GM21526 (cell line): ENCODE data around the gene CCNI.
A peak's percentile ranks its signal among the peaks of the same experiment; 100 is the strongest.
"Not testable (repeated sequence)": the region's sequence is repeated elsewhere in the genome, so short reads cannot be mapped to it uniquely, and the experiment has no call there.

Source experiments
- ATAC-seq: cut with Tn5 transposase; IDR thresholded peaks from one replicate; pipeline ENCODE4 v1.9.1; 2021; ENCODE audit warnings: moderate library complexity; ENCODE audit not compliant: unreplicated experiment, low FRiP score

Gene CCNI, protein sequence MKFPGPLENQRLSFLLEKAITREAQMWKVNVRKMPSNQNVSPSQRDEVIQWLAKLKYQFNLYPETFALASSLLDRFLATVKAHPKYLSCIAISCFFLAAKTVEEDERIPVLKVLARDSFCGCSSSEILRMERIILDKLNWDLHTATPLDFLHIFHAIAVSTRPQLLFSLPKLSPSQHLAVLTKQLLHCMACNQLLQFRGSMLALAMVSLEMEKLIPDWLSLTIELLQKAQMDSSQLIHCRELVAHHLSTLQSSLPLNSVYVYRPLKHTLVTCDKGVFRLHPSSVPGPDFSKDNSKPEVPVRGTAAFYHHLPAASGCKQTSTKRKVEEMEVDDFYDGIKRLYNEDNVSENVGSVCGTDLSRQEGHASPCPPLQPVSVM

DNA sequence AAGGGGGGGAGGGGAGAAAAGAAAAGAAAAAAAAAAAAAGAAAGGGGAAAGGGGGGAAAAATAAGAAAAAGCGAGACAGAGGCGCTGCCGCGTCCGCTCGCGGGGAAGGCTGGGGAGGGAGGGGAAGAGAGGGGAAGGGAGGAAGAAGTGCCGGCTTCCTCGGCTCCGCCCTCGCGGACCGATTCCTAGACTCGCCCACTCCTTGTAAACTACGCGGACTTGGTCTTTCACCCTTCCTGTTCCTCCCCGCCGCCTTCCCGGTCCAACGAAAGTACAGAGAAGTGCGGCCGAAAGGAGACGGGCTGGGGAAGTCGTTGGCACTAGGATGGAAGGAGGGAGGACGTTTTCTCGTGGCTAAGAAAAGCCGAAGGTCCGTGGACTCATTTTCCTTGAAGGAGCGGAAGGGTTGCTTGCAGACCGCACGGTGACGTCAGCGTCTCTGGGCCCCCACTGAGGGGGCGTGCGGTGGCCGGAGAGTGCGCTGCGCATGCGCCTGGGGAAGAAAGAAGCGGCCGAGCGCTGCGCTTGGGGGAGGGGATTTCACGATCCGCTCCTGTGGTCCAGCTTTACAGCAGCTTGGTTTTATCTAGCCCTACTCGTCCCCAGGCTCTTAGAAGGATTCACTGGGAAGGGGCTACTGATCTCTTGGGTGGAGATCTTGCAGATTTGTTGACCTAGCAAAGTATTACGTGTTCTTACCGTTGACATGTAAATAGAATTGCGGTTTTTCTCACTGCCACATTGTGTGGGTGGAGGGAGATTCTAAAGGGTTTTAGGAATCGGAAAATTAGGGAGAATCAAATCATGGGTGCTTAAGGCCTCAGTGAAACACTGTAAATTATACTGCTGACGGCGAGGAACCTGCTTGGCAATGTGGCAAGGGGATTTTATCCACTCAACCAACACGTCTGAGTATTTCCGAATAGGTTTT is at the start of gene CCNI:
TSS of gene CCNI (minus strand) at position 121 of the 931 bp plus-strand sequence. CDS start 9,627 bp downstream, outside the sequence.
- ATAC-seq = peak; percentile 58

DNA sequence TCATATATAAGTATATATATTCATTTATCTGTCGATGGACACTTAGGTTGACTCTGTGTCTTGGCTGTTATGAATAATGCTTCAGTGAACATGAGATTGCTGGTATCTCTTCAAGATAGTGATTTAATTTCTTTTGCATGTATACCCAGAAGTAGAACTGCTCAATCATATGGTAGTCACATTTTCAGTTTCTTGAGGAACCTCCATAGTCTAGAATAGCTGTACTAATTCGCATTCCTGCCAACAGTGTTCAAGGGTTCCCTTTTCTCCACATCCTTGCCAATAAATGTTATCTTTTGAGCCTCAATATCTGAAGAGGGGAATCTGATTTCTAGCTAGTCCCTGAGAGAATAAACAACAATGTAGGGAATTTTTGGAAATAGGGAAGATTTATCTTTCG is 48.8 kb upstream of the CCNI start:
- ATAC-seq = no peak

DNA sequence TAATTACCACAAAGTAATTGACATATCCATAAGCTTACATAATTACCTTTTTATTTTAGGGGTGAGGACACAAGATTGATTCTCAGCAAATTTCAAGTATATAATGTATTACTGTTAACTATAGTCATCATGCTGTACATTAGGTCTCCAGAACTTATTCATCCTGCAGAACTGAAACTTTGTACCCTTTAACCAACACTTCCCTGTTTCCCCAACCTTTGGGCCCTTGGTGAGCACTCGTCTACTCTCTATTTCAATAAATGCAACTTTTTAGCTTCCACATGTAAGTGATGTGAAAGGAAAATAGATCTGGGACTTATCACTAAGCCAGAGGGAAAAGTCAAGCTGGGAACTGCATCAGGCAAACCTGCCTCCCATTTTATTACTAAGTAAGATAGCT is 47.6 kb upstream of the CCNI start:
- no peak for ATAC-seq

DNA sequence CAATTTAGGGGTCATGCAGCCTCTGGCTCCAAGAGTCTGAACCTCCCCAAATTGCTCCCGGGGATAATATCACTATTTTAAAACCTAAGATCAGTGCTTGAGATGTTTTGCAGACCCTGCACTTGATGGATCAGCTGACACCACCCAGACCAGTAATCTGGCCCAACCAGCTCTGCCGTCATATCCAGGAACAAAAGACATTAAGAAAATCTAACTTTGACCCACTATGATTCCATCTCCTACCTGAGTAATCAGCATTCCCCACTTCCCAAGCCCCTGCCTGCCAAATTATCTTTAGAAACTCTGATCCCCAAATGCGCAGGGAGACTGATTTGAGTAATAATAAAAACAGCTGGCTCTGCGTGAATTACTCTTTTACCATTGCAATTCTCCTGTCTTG is 46.9 kb upstream of the CCNI start:
- ATAC-seq = no peak

DNA sequence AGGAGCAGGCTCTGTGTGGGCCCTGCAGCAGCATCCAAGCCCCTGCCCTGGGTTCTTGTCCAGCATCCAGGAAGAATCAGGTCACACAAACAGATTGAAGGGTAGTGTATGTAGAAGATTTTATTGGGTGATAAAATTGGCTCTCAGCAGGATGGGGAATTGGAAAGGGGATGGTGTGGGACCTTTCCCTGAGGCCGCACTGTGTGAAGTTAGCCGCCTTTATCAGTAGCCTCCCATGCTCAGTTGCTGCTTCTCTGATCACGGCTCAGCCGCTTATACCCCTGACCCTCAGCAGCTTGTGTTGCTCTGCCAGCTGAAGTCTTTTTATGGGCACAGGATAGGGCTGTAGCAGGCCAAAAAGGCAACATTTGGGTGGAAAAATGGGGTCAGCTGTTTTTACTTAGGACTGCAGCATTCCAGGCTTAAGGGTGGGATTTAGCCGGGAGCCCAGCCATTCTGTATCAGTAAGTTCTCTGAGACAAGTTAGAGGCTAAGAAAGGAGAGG is 46.0 kb upstream of the CCNI start:
- ATAC-seq = no peak

DNA sequence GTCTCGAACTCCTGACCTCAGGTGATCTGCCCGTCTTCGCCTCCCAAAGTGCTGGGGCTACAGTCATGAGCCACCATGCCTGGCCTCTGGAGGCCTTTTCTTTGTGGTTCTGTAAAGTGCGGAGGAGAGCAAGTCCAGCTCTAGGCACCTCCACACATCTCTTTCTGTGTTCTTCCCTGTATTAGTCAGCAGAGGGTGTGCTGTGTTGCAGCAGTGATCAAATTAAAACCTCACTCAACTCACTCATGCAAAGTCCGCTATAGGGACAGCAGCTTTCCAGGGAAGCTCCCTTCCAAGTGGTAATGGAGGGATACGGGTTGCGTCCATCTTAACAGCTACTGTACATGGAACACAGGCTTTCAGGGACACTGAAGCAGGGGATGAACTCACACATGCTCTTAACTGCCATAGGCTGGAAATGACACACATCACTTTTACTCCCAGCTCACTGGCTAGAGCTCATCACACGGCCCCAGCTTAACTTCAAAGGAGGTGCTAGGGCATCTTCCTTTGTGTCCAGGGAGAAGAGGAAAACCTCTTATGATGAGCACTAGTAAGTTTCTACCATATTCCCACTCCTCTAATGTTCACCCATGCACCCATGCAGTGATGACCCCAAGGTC is 45.2 kb upstream of the CCNI start:
- ATAC-seq = peak; percentile 73

DNA sequence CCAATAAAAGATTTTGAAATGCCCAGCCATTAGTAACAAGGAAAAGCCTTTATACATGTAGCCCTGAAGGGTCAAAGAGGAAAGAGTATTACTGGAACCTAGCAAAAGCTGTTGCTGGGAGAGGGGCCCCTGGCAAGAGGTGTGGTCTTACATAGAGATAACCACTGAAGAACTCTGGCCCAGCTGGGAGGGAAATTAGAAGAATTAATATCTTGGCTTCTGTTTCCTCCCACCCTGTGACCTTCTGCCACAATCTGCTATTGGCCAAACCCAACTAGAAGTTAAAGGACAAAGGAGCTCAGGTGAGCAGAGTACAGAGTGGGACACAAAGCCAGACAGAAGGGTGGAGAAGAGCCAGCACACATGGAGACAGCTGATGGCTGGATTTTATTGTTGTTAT is 41.9 kb upstream of the CCNI start:
- no peak for ATAC-seq

DNA sequence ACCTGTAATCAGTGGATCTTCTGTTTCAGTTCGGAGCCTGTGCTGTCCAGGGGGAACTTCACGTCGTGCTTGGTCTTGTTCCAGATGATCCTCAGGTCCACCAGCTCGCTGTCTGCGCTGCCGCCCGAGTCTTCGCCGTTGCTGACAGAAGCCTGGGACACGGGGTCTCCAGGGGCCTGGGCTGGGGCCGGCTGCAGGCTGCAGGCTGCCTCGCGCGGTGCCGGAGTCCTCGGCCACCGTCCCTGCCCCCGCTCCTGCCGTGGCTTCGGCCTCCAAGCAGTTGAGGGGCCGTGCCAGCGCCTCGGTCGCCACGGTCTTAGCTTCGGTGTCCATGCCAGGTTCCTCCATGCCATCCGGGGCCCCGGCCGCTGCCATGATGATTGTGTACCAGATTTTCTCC is 37.3 kb upstream of the CCNI start:
- no peak for ATAC-seq

DNA sequence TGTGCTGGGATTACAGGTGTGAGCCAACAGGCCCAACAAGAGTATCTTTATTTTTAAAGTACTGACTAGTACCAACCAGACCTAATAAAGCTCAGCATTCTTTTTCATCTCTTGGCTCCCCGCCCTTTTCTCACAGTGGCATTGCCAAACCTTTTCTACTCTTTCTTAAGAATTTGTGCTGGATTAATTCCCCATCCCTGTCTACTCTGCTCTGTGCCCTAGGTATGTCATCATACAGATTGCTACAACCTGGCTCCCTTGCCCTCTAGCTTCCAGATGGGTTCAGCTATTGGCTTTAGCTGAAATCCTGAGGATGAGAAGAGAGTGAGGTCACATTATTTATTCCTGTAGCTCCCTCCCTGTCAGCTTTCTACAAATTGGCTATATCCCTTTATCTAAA is 34.9 kb upstream of the CCNI start:
- ATAC-seq = no peak

DNA sequence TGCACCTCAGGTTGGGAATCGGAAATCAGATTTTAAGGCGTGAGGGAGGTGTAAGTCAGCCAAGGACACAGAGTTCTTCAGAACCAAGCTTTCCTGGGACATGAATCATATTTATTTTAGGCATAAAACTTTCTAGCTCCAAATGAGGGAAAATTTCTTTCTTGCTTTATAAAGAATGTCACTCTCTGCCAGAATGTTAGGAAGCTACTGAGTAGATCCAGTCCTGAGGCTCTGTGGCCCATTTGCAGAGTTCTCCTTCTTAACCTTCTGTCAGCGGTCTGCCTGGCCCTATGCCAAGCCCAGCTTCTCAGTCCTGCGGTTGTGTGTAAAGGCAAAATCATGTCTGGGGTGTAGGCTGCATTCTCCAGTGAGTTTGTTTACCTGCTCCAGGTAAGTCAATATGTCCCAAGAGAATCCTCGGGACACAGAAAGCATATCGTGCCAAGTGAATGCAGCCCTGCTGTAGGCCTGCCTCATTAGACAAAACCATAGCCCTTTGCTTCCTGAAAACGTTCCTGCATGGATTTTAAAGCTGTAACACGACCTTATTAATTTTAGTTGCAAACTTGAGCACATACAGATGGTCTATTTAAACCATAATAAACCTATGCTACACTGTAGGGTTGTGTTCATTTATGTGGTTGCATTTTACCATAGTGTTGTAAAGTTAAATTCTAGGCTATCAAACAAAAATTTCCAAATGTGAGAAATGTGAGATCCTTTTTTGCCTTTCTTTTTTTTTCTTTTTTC is 29.2 kb upstream of the CCNI start:
- no peak for ATAC-seq

DNA sequence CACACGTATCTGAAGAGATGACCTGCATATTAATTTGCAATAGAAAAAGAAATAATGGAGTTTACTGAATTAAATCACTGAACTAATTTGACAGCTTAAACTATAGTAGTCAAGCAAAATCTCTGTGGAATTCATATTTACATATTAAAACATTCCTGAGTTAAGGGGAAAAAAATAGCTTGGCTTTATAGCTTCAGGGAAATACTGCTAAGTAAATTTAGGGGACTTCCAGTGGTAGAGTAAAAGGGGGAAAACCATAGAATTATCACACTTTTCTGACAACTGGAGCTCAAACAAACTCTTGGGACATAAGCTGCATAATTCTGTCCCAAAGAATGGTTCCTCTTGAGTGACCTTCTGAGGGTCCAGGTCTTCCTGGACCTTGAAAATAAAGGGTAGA is 28.6 kb upstream of the CCNI start:
- ATAC-seq = no peak

DNA sequence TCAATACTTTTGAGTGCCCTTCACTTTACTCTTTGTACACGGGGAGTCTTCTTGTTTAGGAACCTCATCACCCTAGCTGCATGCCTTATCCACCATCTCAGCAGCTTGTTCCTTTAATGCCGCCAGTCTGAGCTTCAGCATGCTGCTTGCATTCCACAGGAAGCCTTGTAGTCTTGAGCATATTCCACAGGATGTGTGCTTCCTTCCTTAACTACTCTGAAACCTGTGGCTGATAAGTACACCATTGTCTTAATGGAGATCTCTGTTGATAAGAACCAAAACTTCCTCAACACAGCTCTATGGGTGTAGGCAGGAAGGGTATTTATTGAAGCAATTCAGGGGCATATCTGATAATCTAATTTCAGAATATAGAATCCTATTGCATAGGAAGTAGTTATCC is 24.4 kb upstream of the CCNI start:
- no peak for ATAC-seq

DNA sequence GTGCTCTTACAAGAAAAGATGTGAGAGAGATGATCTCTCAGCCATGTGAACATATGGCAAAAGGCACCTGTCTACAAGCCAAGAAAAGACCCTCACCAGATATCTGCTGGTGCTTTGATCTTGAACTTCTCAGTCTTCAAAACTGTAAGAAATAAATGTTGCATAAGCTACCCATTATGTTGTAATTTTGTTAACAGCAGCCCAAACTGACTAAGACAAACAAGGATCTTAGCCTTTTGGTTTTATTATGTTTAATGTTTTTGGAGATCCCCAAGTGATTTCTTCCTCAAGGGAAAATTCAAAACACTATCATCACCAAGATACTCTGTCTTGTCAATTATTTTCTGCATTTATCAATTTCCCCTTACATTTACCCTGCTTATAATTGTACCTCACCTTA is 21.8 kb upstream of the CCNI start:
- ATAC-seq = no peak

DNA sequence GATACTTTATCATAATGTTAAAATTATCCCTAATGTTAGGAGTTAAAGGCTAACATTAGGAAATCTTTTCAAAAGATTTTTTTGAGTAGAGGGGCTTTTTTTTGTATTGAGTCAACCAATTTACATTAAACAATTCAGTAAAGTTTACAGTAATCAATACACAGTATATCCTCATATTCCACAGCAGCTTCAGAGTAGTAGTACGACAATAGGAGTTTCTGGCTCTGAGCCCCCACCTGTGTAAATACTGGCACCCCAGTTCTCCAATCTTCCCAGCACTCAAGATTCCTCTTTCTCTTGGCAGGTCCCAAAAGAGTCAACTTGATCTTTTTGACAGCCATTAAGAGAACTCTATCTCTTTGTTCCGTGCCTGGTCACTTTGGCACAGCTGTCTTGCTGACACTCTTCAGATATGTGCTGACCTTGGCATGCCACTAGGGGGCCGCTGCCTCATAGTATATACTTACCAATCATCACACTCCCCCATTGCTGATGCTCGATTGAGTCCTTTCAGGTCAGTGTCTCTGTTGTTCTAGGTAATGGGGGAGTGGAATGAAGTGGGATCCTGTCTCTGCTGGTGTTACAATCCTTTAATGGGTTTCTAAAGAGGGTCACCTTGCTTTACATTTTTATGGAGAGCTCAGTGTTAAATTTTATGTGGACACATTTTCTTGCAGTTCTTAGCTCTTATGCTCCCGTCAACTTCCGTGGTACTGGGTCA is 19.5 kb upstream of the CCNI start:
- peak; percentile 99 for ATAC-seq

DNA sequence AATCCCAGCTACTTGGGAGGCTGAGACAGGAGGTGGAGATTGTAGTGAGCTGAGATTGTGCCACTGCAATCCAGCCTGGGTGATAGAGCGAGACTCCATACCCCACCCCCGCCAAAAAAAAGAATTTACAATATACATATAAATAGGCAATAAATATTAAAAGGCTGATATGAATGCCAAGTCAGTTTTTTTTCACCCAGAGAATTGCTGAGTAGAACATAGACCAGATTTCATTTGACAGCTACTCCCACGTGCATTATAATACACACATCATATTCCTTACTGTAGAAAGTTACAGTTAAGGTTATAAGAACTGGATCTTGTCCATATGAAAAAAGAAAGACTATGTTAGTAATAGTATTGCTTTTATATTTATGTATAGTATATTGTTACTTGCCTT is 18.7 kb upstream of the CCNI start:
- ATAC-seq = no peak

DNA sequence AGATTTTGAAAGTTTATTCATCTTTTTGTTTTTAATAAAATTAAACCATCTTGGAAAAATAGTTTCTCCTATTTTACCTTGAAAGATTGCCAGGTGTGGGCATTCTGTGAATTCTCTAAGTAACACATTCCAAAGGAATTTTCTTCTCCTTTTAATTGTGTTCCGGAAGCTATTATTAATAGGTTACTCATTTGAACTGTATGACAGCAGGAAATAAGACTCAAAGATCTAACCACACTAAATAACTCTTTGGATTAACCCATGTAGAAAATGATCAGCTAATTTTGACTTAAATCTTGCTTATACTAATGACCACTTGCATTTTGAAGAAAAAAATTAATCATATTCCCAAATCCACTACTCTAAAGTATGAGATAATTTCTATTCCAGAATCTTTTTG is 17.6 kb upstream of the CCNI start:
- ATAC-seq = no peak

DNA sequence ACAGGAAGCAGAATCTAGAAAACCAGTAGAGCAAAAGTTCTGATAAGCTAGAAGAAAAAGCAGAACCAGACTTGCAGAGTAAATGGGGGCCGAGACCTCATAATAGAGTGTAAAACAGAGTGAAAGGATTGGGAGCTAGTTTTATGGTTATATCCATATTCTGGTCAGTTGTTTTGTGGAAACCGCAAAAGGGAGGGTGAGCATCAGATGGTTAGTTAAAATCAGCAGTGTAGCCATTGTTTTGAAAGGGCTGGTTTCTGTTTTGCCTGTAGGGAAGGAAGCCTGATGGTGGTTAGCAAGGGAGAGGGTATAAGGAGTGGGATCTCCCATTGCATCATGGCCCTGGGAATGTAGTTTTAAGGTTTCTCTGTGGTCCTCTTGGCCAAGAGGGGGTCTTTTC is 17.2 kb upstream of the CCNI start:
- no peak for ATAC-seq

DNA sequence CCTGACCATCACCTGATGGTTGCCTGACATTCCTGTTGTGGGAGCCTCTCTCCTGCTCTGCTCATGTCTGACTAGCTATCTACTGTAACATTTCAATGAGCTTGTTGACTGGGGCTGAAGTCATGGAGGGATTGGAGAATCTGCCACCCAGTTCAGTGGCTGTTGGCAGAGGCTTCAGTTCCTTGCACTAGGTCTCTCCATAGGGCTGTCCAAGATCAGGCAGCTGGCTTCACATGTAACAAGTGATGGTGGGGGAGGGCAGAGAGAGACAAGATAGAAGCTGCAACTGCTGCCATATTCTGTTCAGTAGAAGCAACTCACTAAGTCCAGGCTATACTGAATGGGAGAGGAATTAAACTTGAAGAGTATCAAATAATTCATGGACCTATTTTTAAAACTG is 14.1 kb upstream of the CCNI start:
- ATAC-seq = no peak

DNA sequence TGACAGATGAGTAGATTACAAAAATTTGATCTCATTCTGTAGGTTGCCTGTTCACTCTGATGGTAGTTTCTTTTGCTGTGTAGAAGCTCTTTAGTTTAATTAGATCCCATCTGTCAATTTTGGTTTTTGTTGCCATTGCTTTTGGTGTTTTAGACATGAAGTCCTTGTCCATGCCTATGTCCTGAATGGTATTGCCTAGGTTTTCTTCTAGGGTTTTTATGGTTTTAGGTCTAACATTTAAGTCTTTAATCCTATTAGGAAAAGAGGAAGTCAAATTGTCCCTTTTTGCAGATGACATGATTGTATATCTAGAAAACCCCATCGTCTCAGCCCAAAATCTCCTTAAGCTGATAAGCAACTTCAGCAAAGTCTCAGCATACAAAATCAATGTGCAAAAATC is 11.2 kb upstream of the CCNI start:
- not testable (repeated sequence) for ATAC-seq
